ENCODE results near the gene RIPK1.
"Not testable (repeated sequence)": the region's sequence is repeated elsewhere in the genome, so short reads cannot be mapped to it uniquely, and the experiment has no call there.

Gene RIPK1

DNA sequence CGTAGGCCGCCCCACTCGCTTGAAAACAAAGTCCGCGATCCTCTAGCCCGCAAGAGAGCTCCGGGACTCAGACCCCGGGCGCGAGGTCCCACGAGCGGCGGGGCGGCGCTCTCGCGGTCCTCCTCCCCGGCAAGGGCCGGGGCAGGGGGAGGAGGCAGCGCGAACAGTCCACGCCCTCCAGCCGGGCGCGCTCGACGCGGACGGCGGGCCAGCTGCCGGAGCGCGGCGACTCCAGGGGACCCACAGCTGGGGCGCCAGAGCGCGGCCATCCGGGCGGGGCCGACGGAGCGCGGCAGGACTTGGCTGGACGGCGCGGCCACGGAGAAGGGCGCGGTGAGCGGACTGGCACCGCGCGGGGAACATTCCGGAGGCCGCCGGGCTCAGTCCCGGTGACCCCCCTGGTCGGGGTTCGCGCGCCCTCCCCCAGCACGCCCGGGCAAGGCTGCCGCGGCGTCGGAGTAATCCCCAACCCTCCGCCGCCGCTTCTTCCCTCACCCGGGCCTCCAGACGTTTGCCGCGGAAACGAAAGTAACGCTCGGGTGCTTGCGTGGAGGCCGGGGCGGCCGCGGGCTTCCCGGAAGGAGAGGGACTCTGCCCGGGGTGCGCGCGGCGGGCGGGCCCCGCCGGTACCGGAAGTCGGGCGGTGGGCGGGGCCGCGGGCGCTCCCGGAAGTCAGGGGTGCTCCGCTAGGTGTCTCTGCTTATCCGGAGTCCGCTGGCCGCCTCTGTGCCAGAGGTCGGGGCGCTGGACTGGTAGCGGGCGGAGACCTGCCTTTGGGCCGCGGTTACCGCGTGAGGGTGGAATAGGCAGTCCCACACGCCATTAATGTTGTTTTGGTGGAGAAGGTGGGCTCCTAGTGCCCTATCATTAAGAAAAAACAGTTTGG, at the start of gene RIPK1:
Gene RIPK1, plus strand, starts transcription at position 166 of the 886 bp plus-strand sequence. CDS start 8,330 bp downstream, outside the sequence.
- Histone ChIP-seq H2AFZ (ENCODE audit: low read depth, low read length) (peak within 1 kb of the TSS; percentile 58), H3K36me3 (ENCODE audit: insufficient read depth, low read length) (no peaks in the 10 kb centered on the region), H3K27me3 (ENCODE audit: insufficient read depth, low read length) (no peaks in the 10 kb centered on the region), H3K4me3 (ENCODE audit: low read length) (peak within 1 kb of the TSS; percentile 68), H3K9me3 (ENCODE audit: low read length) (no peaks in the 10 kb centered on the region), H3K4me1 (ENCODE audit: insufficient read depth, low read length) (peaks cover 3% of the 10 kb centered on the region)

- H3K36me3 ChIP-seq (ENCODE audit: insufficient read depth, low read length), result peaks cover 14% of the 10 kb centered on the region
These were observed 49.2 kb upstream of the RIPK1 start for GRCh38 chr6:3019065-3019464.

GRCh38 chr6:3019749-3020320, 48.5 kb upstream of the RIPK1 start:
- Histone ChIP-seq H2AFZ (ENCODE audit: low read depth, low read length) (no peak overlapping the region), H3K36me3 (ENCODE audit: insufficient read depth, low read length) (peaks cover 11% of the 10 kb centered on the region), H3K27me3 (ENCODE audit: insufficient read depth, low read length) (no peaks in the 10 kb centered on the region), H3K4me1 (ENCODE audit: insufficient read depth, low read length) (no peaks in the 10 kb centered on the region), H3K4me3 (ENCODE audit: low read length) (no peak overlapping the region), H3K9me3 (ENCODE audit: low read length) (no peaks in the 10 kb centered on the region)

More at GRCh38 chr6:3019065-3019464, 49.2 kb upstream of the RIPK1 start:
- H3K9me3 ChIP-seq (ENCODE audit: low read length), result no peaks in the 10 kb centered on the region
- H3K4me3 ChIP-seq (ENCODE audit: low read length), result no peak overlapping the region
- H2AFZ ChIP-seq (ENCODE audit: low read depth, low read length), result no peak overlapping the region
- no peaks in the 10 kb centered on the region for H3K27me3 ChIP-seq (ENCODE audit: insufficient read depth, low read length)
- H3K4me1 ChIP-seq (ENCODE audit: insufficient read depth, low read length), result no peaks in the 10 kb centered on the region

GRCh38 chr6:3020976-3021598, 47.2 kb upstream of the RIPK1 start:
- H3K4me3 ChIP-seq (ENCODE audit: low read length); H3K36me3 ChIP-seq (ENCODE audit: insufficient read depth, low read length); H3K27me3 ChIP-seq (ENCODE audit: insufficient read depth, low read length); H3K4me1 ChIP-seq (ENCODE audit: insufficient read depth, low read length); H2AFZ ChIP-seq (ENCODE audit: low read depth, low read length); H3K9me3 ChIP-seq (ENCODE audit: low read length): not testable (repeated sequence)

DNA sequence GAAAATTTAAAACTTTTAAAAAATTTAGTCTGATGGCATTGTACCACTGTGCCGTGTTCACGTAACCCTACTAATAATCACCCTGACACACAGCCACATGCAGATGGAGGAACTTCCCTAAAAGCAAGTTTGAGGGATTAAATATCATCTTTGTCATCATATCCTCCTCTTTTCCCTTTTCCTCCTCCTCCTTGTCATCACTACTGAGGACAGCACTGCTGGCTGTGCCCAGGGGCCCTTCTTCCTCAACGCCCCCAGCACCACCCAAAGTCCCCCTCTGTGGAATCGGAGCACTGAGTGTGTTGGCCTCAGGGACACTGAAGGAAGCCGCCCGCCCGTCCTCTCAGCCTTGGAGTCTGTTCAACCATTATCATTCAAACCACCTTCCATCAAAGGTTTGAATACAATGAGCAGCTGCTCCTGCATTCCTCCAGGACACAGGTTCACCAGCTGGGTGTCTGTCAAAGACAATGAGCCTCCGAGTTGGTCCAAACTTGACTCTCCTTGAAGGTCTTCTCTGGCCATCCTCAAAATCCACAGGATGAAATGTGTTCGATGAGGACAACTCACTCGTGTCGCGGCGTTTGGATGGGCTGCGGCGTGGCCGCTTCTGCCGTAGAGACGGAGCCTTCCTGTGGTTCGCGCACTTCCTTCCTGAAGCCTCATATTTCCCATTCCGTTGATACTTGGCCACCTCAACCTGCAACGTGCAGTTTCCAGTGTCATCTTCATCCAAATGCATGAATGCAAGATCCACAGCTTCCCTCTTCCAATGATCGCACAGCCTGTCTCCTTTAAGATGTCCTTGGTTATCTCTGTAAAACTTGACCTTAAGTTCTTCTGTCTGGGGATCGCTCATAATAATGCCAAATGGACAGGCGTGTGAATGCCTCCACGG, 45.3 kb upstream of the RIPK1 start:
- Histone ChIP-seq H3K9me3 (ENCODE audit: low read length) (no peaks in the 10 kb centered on the region), H2AFZ (ENCODE audit: low read depth, low read length) (no peak overlapping the region), H3K4me1 (ENCODE audit: insufficient read depth, low read length) (peaks cover 20% of the 10 kb centered on the region), H3K36me3 (ENCODE audit: insufficient read depth, low read length) (peaks cover 8% of the 10 kb centered on the region), H3K4me3 (ENCODE audit: low read length) (no peak overlapping the region), H3K27me3 (ENCODE audit: insufficient read depth, low read length) (no peaks in the 10 kb centered on the region)

GRCh38 chr6:3023663-3024483, 44.4 kb upstream of the RIPK1 start:
- H3K27me3 ChIP-seq (ENCODE audit: insufficient read depth, low read length), result no peaks in the 10 kb centered on the region
- no peaks in the 10 kb centered on the region for H3K9me3 ChIP-seq (ENCODE audit: low read length)
- no peak overlapping the region for H3K4me3 ChIP-seq (ENCODE audit: low read length)
- peaks cover 8% of the 10 kb centered on the region for H3K36me3 ChIP-seq (ENCODE audit: insufficient read depth, low read length)
- no peak overlapping the region for H2AFZ ChIP-seq (ENCODE audit: low read depth, low read length)
- peaks cover 20% of the 10 kb centered on the region for H3K4me1 ChIP-seq (ENCODE audit: insufficient read depth, low read length)

- Histone ChIP-seq H2AFZ (ENCODE audit: low read depth, low read length) (no peak overlapping the region), H3K4me1 (ENCODE audit: insufficient read depth, low read length) (peaks cover 20% of the 10 kb centered on the region), H3K27me3 (ENCODE audit: insufficient read depth, low read length) (peaks cover 7% of the 10 kb centered on the region), H3K4me3 (ENCODE audit: low read length) (no peak overlapping the region), H3K36me3 (ENCODE audit: insufficient read depth, low read length) (no peaks in the 10 kb centered on the region), H3K9me3 (ENCODE audit: low read length) (no peaks in the 10 kb centered on the region)
These were observed 41.3 kb upstream of the RIPK1 start for GRCh38 chr6:3026791-3027626.

DNA sequence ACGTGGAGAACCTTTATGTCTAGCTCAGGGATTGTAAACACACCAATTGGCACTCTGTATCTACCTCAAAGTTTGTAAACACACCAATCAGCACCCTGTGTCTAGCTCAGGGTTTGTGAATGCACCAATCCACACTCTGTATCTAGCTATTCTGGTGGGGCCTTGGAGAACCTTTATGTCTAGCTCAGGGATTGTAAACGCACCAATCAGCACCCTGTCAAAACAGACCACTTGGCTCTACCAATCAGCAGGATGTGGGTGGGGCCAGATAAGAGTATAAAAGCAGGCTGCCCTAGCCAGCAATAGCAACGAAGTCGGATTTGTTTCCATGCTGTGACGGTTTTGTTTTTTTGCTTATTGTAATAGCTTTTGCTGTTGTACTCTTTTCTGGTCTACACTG, 40.1 kb upstream of the RIPK1 start:
- H3K27me3 ChIP-seq (ENCODE audit: insufficient read depth, low read length); H3K9me3 ChIP-seq (ENCODE audit: low read length); H3K36me3 ChIP-seq (ENCODE audit: insufficient read depth, low read length); H2AFZ ChIP-seq (ENCODE audit: low read depth, low read length); H3K4me3 ChIP-seq (ENCODE audit: low read length): not testable (repeated sequence)
- peaks cover 20% of the 10 kb centered on the region for H3K4me1 ChIP-seq (ENCODE audit: insufficient read depth, low read length)

GRCh38 chr6:3031857-3032640, 36.2 kb upstream of the RIPK1 start:
- Histone ChIP-seq H3K27me3 (ENCODE audit: insufficient read depth, low read length) (peaks cover 9% of the 10 kb centered on the region), H3K4me3 (ENCODE audit: low read length) (no peak overlapping the region), H2AFZ (ENCODE audit: low read depth, low read length) (no peak overlapping the region), H3K4me1 (ENCODE audit: insufficient read depth, low read length) (peaks cover 4% of the 10 kb centered on the region), H3K9me3 (ENCODE audit: low read length) (peaks cover 9% of the 10 kb centered on the region), H3K36me3 (ENCODE audit: insufficient read depth, low read length) (no peaks in the 10 kb centered on the region)

- Histone ChIP-seq H2AFZ (ENCODE audit: low read depth, low read length) (no peak overlapping the region), H3K4me1 (ENCODE audit: insufficient read depth, low read length) (no peaks in the 10 kb centered on the region), H3K36me3 (ENCODE audit: insufficient read depth, low read length) (no peaks in the 10 kb centered on the region), H3K4me3 (ENCODE audit: low read length) (no peak overlapping the region), H3K9me3 (ENCODE audit: low read length) (peaks cover 9% of the 10 kb centered on the region), H3K27me3 (ENCODE audit: insufficient read depth, low read length) (peaks cover 9% of the 10 kb centered on the region)
These were observed 35.3 kb upstream of the RIPK1 start for GRCh38 chr6:3032986-3033385.

GRCh38 chr6:3033652-3034051, 34.6 kb upstream of the RIPK1 start:
- Histone ChIP-seq H3K36me3 (ENCODE audit: insufficient read depth, low read length) (no peaks in the 10 kb centered on the region), H3K9me3 (ENCODE audit: low read length) (peaks cover 9% of the 10 kb centered on the region), H3K4me3 (ENCODE audit: low read length) (no peak overlapping the region), H3K4me1 (ENCODE audit: insufficient read depth, low read length) (no peaks in the 10 kb centered on the region), H3K27me3 (ENCODE audit: insufficient read depth, low read length) (peaks cover 9% of the 10 kb centered on the region), H2AFZ (ENCODE audit: low read depth, low read length) (no peak overlapping the region)
